ENCODE measurements around the gene SH3BP4.

DNA sequence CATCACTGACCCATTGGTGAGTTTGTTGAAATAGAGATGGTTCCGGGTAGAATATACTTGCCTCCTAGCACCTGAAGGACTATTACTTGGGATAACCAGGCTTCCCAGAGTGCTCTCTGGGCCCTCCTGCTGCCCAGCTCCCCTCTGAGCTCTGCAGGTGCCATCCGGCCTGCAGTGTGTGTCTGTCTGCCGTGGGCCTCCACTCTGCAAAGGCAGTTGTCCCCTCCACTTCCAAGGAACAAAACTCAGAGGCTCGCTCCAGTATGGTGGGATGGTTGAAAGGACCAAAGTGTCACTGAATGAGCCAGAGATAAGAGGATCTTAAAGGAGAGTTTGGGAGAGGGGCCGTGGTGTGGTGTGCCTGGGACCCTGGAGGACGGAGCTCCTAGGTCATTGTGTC lies 57.3 kb downstream of the SH3BP4 start:
- no peak for TF ChIP-seq GATA3 (IDR thresholded peaks at IDR 0.05; ENCODE audit: low read depth, low read length)
- no peak for TF ChIP-seq GATA2 (IDR thresholded peaks at IDR 0.05; ENCODE audit: low read depth, low read length)

All from SH-SY5Y (cell line).